Thymus (tissue), 11 donors: ENCODE data around the gene MLLT1. TPM values are rescaled to one million over a fixed set of nuclear protein-coding genes. Genes with fewer than 3 reads are reported as not detected.

Source experiments
- DNase-seq, 9 donors: peaks; one replicate each; pipeline ENCODE4 v3.0.0-alpha.2; 2013; ENCODE audit warnings: low spot score in 9 of 9, low read depth in 6 of 9, missing footprints in 1 of 9
- H3K27ac ChIP-seq, 2 donors: one replicate each; pipeline ENCODE4 v1.5.1; 2013; ENCODE audit warnings: control low read depth in 1 of 2, low read depth in 1 of 2, low read length in 1 of 2, mild to moderate bottlenecking in 1 of 2, moderate library complexity in 1 of 2
- H3K27me3 ChIP-seq, 2 donors: one replicate each; pipeline ENCODE4 v1.5.1; 2013; ENCODE audit warnings: low read length in 1 of 2; ENCODE audit not compliant: control insufficient read depth in 2 of 2, insufficient read depth in 1 of 2
- H3K36me3 ChIP-seq, 2 donors: one replicate each; pipeline ENCODE4 v1.5.1; 2013; ENCODE audit warnings: low read length in 1 of 2, mild to moderate bottlenecking in 1 of 2, moderate library complexity in 1 of 2; ENCODE audit not compliant: control insufficient read depth in 2 of 2, insufficient read depth in 2 of 2
- H3K4me1 ChIP-seq, 2 donors: one replicate each; pipeline ENCODE4 v1.5.1; 2013; ENCODE audit warnings: low read length in 2 of 2; ENCODE audit not compliant: control insufficient read depth in 2 of 2, insufficient read depth in 2 of 2
- H3K4me3 ChIP-seq, 2 donors: one replicate each; pipeline ENCODE4 v1.5.1; 2013; ENCODE audit warnings: low read length in 2 of 2, control low read depth in 1 of 2, mild to moderate bottlenecking in 1 of 2
- H3K9me3 ChIP-seq, 2 donors: one replicate each; pipeline ENCODE4 v1.5.1; 2013; ENCODE audit warnings: low read length in 1 of 2, mild to moderate bottlenecking in 1 of 2; ENCODE audit not compliant: control insufficient read depth in 2 of 2, insufficient read depth in 1 of 2
- WGBS: extraction: QIAGEN DNeasy Blood & Tissue Kit; methylation state at CpG from one replicate; pipeline ENCODE4 v1.1.7; 2013; 5-methylcytosine and 5-hydroxymethylcytosine counted together
- polyA plus RNA-seq: library from polyadenylated mRNA; stranded (reverse); fragments of 200-250 nt; gene quantifications from one replicate; pipeline ENCODE4 v1.2.3, GENCODE V29; 2013
- total RNA-seq: library from RNA; stranded (reverse); fragments of 120-200 nt; gene quantifications from one replicate; pipeline ENCODE4 v1.2.4, GENCODE V29; 2013
- donor health status: healthy.

Gene MLLT1
- total and polyA plus RNA-seq, 2 donors = 6.9 to 24.7 TPM

DNA sequence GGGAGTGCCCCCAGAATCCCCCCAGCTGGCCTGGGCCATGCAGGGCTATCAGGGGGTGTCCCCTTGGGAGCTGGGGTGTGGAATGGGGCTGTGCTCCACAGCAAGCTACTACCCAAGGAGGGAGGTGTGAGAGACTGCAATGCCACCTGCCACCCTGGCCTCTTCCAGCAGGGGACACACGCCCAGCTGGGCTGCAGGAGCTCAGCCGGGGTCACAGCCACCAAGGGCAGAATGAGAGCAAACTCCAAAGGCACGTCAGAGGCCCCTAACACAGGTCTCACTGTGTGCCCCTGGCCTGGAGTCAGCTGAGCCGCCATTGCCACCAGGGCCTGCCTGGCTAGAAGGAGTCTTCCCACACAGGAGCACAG is 55.5 kb downstream of the MLLT1 start:
- Histone ChIP-seq H3K4me1 (peaks cover 10 to 47% of the 10 kb centered on the region in 2 donors), H3K27ac (no peak overlapping the region), H3K27me3 (no peaks in the 10 kb centered on the region), H3K36me3 (peaks cover 51 to 77% of the 10 kb centered on the region in 2 donors), H3K9me3 (no peaks in the 10 kb centered on the region), H3K4me3 (no peak overlapping the region)
- DNase-seq = no peak
- over 99% methylated on average over 4 of the region's 4 CpGs for WGBS

DNA sequence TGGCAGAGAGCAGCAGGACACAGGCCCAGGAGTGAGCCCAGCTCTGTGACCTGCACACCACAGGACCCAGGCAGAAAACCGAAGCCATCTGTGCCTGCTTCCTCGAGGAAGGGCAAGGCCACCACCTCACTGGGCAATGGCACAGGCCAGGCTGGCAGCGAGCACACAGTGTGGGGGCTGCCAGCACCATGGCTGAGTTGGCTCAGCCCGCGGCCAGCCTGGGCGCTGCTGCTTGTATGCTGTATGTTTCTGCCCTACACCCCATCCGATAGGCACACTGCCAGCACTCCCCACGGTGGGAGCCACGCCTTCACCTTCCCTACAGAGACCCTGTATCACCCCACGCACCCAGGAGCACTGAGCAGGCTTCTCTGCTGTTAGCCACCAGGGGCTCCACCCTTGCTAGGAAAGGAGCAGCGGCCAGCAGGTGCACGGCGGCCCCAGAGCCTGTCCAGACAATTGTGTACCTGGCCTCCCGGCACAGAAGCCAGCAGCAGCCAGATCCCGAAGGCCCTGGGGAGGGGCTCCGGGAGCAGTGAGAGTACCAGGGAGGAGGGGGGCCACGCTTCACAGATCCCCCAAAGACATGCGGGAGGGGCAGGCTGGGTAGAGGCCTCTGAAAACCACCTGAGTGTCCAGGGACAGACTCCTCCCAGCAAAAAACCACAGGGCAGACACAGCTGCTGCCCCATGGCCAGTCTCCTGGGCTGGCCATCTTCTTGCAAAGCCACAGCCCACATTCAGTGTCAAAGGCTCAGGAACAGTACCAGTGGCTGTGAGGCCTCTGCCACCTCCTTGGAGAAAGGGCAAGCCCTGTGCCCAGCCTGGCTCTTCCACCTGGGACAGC is 56.1 kb downstream of the MLLT1 start:
- WGBS = 88% methylated on average over 18 of the region's 18 CpGs
- Histone ChIP-seq H3K36me3 (peaks cover 53 to 77% of the 10 kb centered on the region in 2 donors), H3K27me3 (no peaks in the 10 kb centered on the region), H3K27ac (no peak overlapping the region), H3K4me3 (no peak overlapping the region), H3K4me1 (peaks cover 10 to 46% of the 10 kb centered on the region in 2 donors), H3K9me3 (no peaks in the 10 kb centered on the region)
- no peak for DNase-seq

DNA sequence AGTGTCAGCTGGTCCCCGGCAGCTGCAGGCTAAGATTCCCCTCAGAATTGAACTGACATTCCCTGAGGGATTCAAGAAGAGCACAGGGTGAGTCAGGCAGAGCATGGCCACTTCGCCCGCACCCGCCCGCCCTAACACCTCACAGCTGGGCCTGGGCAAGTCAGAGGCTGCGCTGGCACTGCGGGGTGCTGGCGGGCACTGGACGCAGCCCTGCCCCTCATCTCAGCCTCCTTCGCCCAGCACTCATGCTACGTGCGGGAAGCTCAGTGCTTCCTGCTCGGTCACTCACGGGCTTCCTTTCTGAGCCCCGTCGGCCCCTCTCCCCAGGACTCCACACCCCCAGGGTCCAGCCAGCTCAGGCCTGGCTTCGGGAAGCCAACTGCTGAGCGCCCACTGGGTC is 56.9 kb downstream of the MLLT1 start:
- no peak overlapping the region for H3K4me3 ChIP-seq
- H3K36me3 ChIP-seq = peaks cover 57 to 76% of the 10 kb centered on the region in 2 donors
- no peak for DNase-seq
- peaks cover 6 to 46% of the 10 kb centered on the region in 2 donors for H3K4me1 ChIP-seq
- H3K27ac ChIP-seq = no peak overlapping the region
- H3K9me3 ChIP-seq = no peaks in the 10 kb centered on the region
- H3K27me3 ChIP-seq = no peaks in the 10 kb centered on the region
- WGBS = 94% methylated on average over 18 of the region's 18 CpGs

DNA sequence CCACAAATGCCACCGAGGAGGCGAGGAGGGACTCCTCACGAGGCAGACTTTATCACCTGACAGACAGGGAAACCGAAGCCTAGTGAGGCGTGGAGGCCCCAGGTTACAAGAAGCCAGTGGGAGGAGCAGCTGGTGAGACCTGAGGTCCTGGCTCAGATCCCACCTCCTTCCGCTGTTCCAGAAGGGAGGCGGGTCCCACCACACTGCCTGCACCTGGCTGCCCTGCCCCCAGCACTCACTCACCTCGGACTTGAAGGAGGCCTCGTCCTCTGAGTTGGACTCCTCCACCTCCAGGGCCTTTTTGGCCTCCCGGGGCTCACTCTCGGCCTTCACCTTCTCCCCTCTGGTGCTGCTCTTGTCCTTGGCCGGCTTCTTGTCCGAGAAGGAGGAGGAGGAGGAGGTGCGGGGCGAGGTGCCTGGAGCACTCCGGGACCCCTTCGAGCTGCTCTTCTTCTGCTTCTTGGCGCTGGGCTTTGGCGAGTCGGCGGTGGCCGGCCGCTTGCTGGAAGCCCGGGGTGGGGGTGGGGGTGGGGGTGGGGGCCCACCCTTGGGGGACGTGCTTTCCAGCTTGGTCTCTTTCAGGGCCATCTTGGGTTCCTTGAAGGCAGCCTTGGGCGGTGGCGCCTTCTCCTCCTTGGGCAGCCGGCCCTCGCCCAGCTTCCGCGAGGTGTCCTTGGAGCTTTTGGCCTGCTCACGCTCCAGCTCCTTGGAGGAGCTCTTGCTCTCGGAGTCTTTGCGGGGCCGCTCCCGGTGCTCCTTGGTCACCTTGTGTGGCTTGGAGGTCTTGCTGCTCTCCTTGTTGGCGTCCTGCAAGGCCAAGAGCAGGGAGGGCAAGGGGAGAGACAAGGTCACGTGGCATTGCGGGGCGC is 57.7 kb downstream of the MLLT1 start:
- Histone ChIP-seq H3K27ac (no peak overlapping the region), H3K4me3 (no peak overlapping the region), H3K4me1 (peaks cover 3 to 40% of the 10 kb centered on the region in 2 donors), H3K27me3 (no peaks in the 10 kb centered on the region), H3K36me3 (peaks cover 60 to 71% of the 10 kb centered on the region in 2 donors), H3K9me3 (no peaks in the 10 kb centered on the region)
- WGBS = 94% methylated on average over 40 of the region's 40 CpGs
- DNase-seq = no peak

DNA sequence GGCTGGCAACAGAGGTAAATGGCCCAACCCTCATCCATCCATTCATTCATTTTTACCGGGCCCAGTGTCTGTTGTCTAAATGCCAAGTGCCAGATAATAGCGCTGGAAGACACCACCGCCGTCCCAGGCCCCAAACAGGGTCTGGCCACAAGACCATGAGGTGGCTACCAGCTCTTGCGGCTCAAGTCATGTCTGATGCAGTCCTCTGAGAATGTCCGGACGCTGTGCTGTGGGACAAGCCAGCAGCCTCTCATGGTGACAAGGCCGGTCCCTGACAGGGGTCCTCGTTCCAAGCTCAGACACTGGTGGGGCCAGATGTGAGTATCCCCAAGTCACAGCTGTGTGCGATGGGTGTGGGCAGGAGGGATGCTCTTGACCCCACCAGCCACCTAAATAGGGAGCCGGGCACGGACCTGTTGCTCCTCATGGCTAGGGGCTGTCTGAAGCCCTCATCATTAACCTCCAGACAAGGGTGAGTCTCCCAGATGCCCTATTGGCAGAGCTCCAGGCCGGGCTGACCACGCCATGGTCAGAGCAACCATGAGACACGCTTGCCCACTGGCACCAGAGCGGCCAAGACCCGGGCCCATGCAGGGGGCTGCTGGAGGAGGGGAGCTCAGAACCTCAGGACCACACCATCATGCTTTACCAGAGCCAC is 58.4 kb downstream of the MLLT1 start:
- no peak for DNase-seq
- Histone ChIP-seq H3K9me3 (no peaks in the 10 kb centered on the region), H3K27me3 (no peaks in the 10 kb centered on the region), H3K27ac (no peak overlapping the region), H3K4me1 (peaks cover 0 to 32% of the 10 kb centered on the region in 2 donors), H3K36me3 (peaks cover 54 to 64% of the 10 kb centered on the region in 2 donors), H3K4me3 (no peak overlapping the region)
- 97% methylated on average over 17 of the region's 17 CpGs for WGBS

DNA sequence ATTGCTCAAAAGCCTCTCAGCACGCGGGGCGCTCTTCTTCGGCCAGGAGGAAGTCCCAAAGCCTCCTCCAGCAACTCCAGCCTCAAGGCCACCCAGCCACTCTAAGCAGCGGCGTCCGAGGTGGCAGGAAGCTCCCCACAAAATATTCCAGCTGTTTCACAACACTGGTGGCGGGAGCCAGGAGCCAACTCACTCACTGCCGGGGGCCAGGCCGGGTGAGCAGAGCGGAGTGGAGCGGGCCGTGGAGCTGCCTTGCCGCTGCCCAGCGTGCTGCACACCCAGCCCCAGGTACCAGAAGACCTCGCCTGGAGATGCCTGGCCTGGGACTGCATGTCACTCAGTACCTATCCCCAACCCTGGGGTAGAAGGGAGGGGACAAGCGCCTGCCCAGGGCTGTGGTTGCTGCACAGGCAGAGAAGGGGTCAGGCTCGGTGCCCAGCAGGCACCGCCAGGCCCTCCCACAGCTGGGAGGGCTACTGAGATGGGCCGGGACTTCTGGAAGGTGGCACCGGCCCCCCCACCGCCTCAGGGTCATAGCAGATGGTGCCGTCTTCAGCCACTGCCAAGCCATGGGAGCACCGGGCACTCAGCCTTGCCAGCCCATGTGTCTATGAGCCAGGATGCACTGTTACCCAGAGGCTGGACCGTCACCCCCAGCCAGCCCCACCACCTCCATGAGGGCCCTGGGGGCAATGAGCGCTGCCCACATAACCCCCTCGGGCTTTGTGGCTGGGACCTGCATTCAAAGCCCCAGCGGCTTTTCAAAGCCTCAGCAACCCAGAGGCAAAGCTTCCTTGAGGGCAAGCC is 59.2 kb downstream of the MLLT1 start:
- peaks cover 47 to 63% of the 10 kb centered on the region in 2 donors for H3K36me3 ChIP-seq
- WGBS = 95% methylated on average over 28 of the region's 28 CpGs
- no peak overlapping the region for H3K27ac ChIP-seq
- no peak overlapping the region for H3K4me3 ChIP-seq
- H3K9me3 ChIP-seq = no peaks in the 10 kb centered on the region
- H3K27me3 ChIP-seq = no peaks in the 10 kb centered on the region
- no peak for DNase-seq
- peaks cover 0 to 30% of the 10 kb centered on the region in 2 donors for H3K4me1 ChIP-seq

DNA sequence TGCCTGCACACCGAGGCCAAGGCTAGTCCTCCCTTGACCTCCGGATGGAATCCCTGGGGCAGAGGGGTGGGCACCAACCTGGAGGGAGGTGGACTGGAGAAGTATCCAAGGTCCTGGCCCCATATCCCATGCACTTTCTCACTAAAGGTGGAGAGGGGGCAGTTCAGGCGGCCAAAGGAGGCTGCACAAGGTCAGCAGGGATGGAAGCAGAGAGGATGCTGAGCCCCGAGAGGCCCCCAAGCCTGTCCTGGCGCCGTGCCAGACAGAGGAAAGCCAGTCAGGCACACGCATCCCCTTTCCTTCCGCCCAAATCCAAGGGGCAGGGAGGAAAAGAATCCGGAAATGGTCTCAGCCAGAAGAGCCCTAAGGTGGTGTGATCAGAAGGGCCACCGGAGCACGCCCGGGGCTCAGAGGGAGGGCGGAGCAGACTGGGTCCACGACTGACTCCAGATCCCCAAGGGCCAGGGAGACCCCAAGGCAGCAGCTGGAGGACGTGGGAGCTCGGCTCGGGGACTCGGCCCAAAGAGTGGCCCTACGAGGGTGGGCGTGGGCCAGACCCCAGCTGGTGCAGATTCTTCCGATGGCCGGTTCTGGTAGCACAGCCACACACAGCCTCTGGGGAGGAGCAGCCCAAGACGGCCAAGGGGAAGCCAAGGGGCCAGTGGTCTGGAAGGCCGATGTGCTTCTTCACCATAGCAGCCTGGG is 60.0 kb downstream of the MLLT1 start:
- WGBS = 93% methylated on average over 24 of the region's 24 CpGs
- H3K27ac ChIP-seq = no peak overlapping the region
- no peaks in the 10 kb centered on the region for H3K9me3 ChIP-seq
- H3K36me3 ChIP-seq = peaks cover 40 to 63% of the 10 kb centered on the region in 2 donors
- H3K27me3 ChIP-seq = no peaks in the 10 kb centered on the region
- no peak for DNase-seq
- no peak overlapping the region for H3K4me3 ChIP-seq
- H3K4me1 ChIP-seq = peaks cover 0 to 26% of the 10 kb centered on the region in 2 donors

DNA sequence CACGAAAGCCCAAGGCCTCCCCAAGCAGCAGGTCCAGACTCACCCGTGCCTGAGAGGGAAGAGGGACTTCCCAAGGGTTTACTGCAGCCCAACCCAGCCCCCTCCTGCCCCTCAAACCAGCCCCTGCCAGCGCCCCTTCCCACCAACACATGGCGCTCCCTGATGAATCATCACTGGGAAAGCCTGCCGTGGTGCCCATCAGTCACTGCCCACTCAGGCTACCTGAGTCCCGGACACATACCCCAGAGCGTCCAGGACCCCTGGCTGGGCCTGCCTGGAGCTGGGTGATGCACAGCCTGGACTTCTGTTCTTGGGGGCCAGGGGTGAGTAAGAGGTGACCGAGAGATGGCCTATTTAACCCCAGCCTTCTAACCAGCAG is 60.6 kb downstream of the MLLT1 start:
- no peak for DNase-seq
- H3K9me3 ChIP-seq = no peaks in the 10 kb centered on the region
- no peak overlapping the region for H3K4me3 ChIP-seq
- H3K27me3 ChIP-seq = no peaks in the 10 kb centered on the region
- H3K27ac ChIP-seq = no peak overlapping the region
- 89% methylated on average over 8 of the region's 8 CpGs for WGBS
- H3K36me3 ChIP-seq = peaks cover 36 to 62% of the 10 kb centered on the region in 2 donors
- peaks cover 0 to 22% of the 10 kb centered on the region in 2 donors for H3K4me1 ChIP-seq
